Ovary (tissue), 9 donors: Measurements from ENCODE around the gene BACH2. TPM values are rescaled to one million over a fixed set of nuclear protein-coding genes. Genes with fewer than 3 reads are reported as not detected.

Experiments
- DNase-seq, 5 donors: peaks; one replicate each; pipeline ENCODE4 v3.0.0-alpha.2; 2019 to 2020
- H3K27ac ChIP-seq, 2 donors: fragments of 200-600 bp; one replicate each; pipeline versions ENCODE4 v1.5.1 to v1.8.0; 2019 to 2022
- H3K27me3 ChIP-seq: fragments of 200-600 bp; one replicate; pipeline ENCODE4 v1.8.0; 2022
- H3K36me3 ChIP-seq: fragments of 200-600 bp; sonication (generic); one replicate; pipeline ENCODE4 v1.5.1; 2019
- H3K4me1 ChIP-seq: one replicate; pipeline ENCODE4 v1.8.1; 2013; ENCODE audit warnings: mild to moderate bottlenecking, moderate library complexity; ENCODE audit not compliant: insufficient read depth
- H3K4me3 ChIP-seq: fragments of 200-600 bp; sonication (generic); one replicate; pipeline ENCODE4 v1.5.1; 2017
- H3K9me3 ChIP-seq, 2 donors: fragments of 200-600 bp in 1 of 2; sonication (generic) in 1 of 2; one replicate each; pipeline versions ENCODE4 v1.5.1 to v1.8.1; 2013 to 2019; ENCODE audit warnings: mild to moderate bottlenecking in 1 of 2, moderate library complexity in 1 of 2
- CTCF ChIP-seq, 3 donors: fragments of 450-650 bp in 2 of 3; fragments of 200-600 bp in 1 of 3; IDR thresholded peaks; one replicate each; pipeline versions ENCODE4 v1.5.1 to v1.8.0; 2016 to 2022; ENCODE audit warnings: antibody characterized with exemption in 3 of 3, mild to moderate bottlenecking in 1 of 3
- EP300 ChIP-seq: sonication (generic); formaldehyde crosslinking; IDR thresholded peaks from one replicate; pipeline ENCODE4 v1.6.1; 2017; ENCODE audit warnings: antibody characterized with exemption
- POLR2A ChIP-seq: fragments of 450-650 bp; IDR thresholded peaks from one replicate; pipeline ENCODE4 v1.6.1; 2017; ENCODE audit warnings: antibody characterized with exemption, mild to moderate bottlenecking, moderate library complexity
- WGBS, 3 donors: extraction: QIAGEN DNeasy Blood & Tissue Kit in 1 of 3; methylation state at CpG; one replicate each; pipeline versions ENCODE4 v1.1.5 to v1.1.7; 2013 to 2017; 5-methylcytosine and 5-hydroxymethylcytosine counted together
- intact Hi-C, 4 donors: fragments of 100-400 bp; cut with DNase I; formaldehyde crosslinking; loops; one replicate each; pipeline versions ENCODE4 v1.11.0 to v1.15.1; 2022 to 2023
- polyA plus RNA-seq, 2 donors: library from polyadenylated mRNA; stranded (reverse); fragments of 200-250 nt in 1 of 2; fragments of 350-450 nt in 1 of 2; fragmentation: Illumina TruSeq in 1 of 2; extraction: RNeasy Lipid Tissue Mini Kit (QIAGEN cat#74804) in 1 of 2; gene quantifications; one replicate each; pipeline ENCODE4 v1.2.3, GENCODE V29; 2013 to 2014
- total RNA-seq, 7 donors: library from RNA; depleted of rRNA in 2 of 7; stranded (reverse); fragments of >200 nt in 2 of 7; fragmentation: NEBNext Ultra II Directional in 3 of 7; extraction: Animal tissue kit (Norgen Biotek cat#: 25700) in 3 of 7; gene quantifications; one replicate each; pipeline versions ENCODE4 v1.1.0 to v1.2.4, GENCODE V29; 2016 to 2023
- donor health status: DM: no; HTN: no; CAD: no; lungs with moderate emphysema.
- donor health status: DM: no; HTN: no; CAD: no.
- donor health status: Bipolar disorder and iron deficiency.
- donor health status: DM: yes; HTN: yes; CAD: no.
- donor health status: DM: no; HTN: no; CAD: no.
- donor health status: DM: yes; HTN: yes; CAD: no.

Gene BACH2
- total and polyA plus RNA-seq, 9 donors = 2.6 to 19.2 (median 10.5) TPM

- TF ChIP-seq EP300 (no peak), POLR2A (no peak), CTCF (IDR thresholded peaks at IDR 0.05) (no peak)
- H3K27ac ChIP-seq = peak overlapping the region; percentile 29 to 97
- no peak overlapping the region for H3K4me3 ChIP-seq
- no peaks in the 10 kb centered on the region for H3K27me3 ChIP-seq
- peaks cover 4% of the 10 kb centered on the region for H3K4me1 ChIP-seq
- DNase-seq = peak in 3 of 5 donors; percentile 18 to 42 (median 27)
- WGBS, 3 donors = 54 to 59% (median 56%) methylated on average over 9 of the region's 9 CpGs
- intact Hi-C loops = loop anchor here in 3 of 4 donors (2.0 to 10.0 kb wide), 4 partner anchors 79 to 177 kb away; no protein-coding TSS in a partner anchor
- no peaks in the 10 kb centered on the region for H3K36me3 ChIP-seq
- H3K9me3 ChIP-seq = no peaks in the 10 kb centered on the region
Measured at GRCh38 chr6:90297867-90298381, 1.3 kb upstream of the BACH2 start.

GRCh38 chr6:90297115-90297866 is 648 bp upstream of the BACH2 start:
- Histone ChIP-seq H3K4me3 (peak overlapping the region; percentile 58), H3K9me3 (no peaks in the 10 kb centered on the region), H3K27ac (peak overlapping the region; percentile 94 to 97), H3K36me3 (no peaks in the 10 kb centered on the region), H3K27me3 (no peaks in the 10 kb centered on the region), H3K4me1 (peaks cover 4% of the 10 kb centered on the region)
- TF ChIP-seq POLR2A = no peak
- no peak for TF ChIP-seq EP300
- no peak for TF ChIP-seq CTCF (IDR thresholded peaks at IDR 0.05)
- intact Hi-C loops = loop anchor here in 3 of 4 donors (2.0 to 10.0 kb wide), 4 partner anchors 78 to 178 kb away; no protein-coding TSS in a partner anchor
- 17 to 22% (median 21%) methylated on average over 29 to 31 of the region's 31 CpGs for WGBS, 3 donors
- no peak for DNase-seq

- no peak for TF ChIP-seq EP300
- TF ChIP-seq CTCF (IDR thresholded peaks at IDR 0.05) = peak in 1 of 3 donors; percentile 14
- TF ChIP-seq POLR2A = peak; percentile 38
- H3K4me3 ChIP-seq = peak overlapping the region; percentile 58
- DNase-seq = peak; percentile 80 to 87 (median 84)
- no peaks in the 10 kb centered on the region for H3K36me3 ChIP-seq
- H3K9me3 ChIP-seq = no peaks in the 10 kb centered on the region
- H3K4me1 ChIP-seq = peaks cover 4% of the 10 kb centered on the region
- 1% methylated on average over 53 to 57 of the region's 57 CpGs for WGBS, 3 donors
- H3K27me3 ChIP-seq = no peaks in the 10 kb centered on the region
- intact Hi-C loops = loop anchor here in 3 of 4 donors (2.0 to 10.0 kb wide), 4 partner anchors 77 to 179 kb away; no protein-coding TSS in a partner anchor
- peak overlapping the region; percentile 94 to 97 for H3K27ac ChIP-seq
Measured at GRCh38 chr6:90295854-90296340, 746 bp downstream of the BACH2 start.

- H3K27me3 ChIP-seq = no peaks in the 10 kb centered on the region
Measured at GRCh38 chr6:90294989-90295853, 1.4 kb downstream of the BACH2 start.

More at GRCh38 chr6:90294989-90295853, 1.4 kb downstream of the BACH2 start:
- WGBS, 3 donors = 1% methylated on average over 70 to 79 of the region's 79 CpGs
- intact Hi-C loops = loop anchor here in 3 of 4 donors (10.0 kb wide), 3 partner anchors 90 to 180 kb away; no protein-coding TSS in a partner anchor
- Histone ChIP-seq H3K4me3 (peak overlapping the region; percentile 58), H3K9me3 (no peaks in the 10 kb centered on the region), H3K36me3 (no peaks in the 10 kb centered on the region), H3K27ac (peak overlapping the region; percentile 94 to 97), H3K4me1 (peaks cover 4% of the 10 kb centered on the region)
- peak; percentile 43 to 70 (median 60) for DNase-seq
- no peak for TF ChIP-seq POLR2A
- TF ChIP-seq CTCF (IDR thresholded peaks at IDR 0.05) = peak in 2 of 3 donors; percentile 5 to 12
- TF ChIP-seq EP300 = no peak
